Osteoblast (primary cell): ENCODE results near the gene CCSER1. TPM values are rescaled to one million over a fixed set of nuclear protein-coding genes. Genes with fewer than 3 reads are reported as not detected.

ENCODE experiments used
- DNase-seq: peaks from one replicate; pipeline ENCODE4 v3.0.0; 2011; ENCODE audit warnings: low spot score, mixed read lengths; ENCODE audit not compliant: insufficient read length; ENCODE audit errors: missing footprints
- H2AFZ ChIP-seq: 2 replicates; pipeline ENCODE4 v1.6.0; 2011; ENCODE audit warnings: mild to moderate bottlenecking, low read length
- H3K27ac ChIP-seq: 2 replicates; pipeline ENCODE4 v1.5.1; 2011; ENCODE audit warnings: mild to moderate bottlenecking, low read depth, low read length, moderate library complexity
- H3K27me3 ChIP-seq: 2 replicates; pipeline ENCODE4 v1.6.0; 2012; ENCODE audit warnings: mild to moderate bottlenecking, control low read depth, inconsistent platforms, low read length, moderate library complexity; ENCODE audit not compliant: insufficient read depth
- H3K36me3 ChIP-seq: 2 replicates; pipeline ENCODE4 v1.5.1; 2011; ENCODE audit warnings: mild to moderate bottlenecking, low read length, control low read depth, moderate library complexity; ENCODE audit not compliant: insufficient read depth
- H3K4me1 ChIP-seq: 2 replicates; pipeline ENCODE4 v1.5.1; 2011; ENCODE audit warnings: mild to moderate bottlenecking, low read length, control low read depth, moderate library complexity; ENCODE audit not compliant: insufficient read depth
- H3K4me2 ChIP-seq: 2 replicates; pipeline ENCODE4 v1.6.0; 2011; ENCODE audit warnings: mild to moderate bottlenecking, low read length; ENCODE audit not compliant: insufficient read depth
- H3K4me3 ChIP-seq: fragments of 200-600 bp; sonication (generic); 3 replicates; pipeline ENCODE4 v1.5.1; 2012; ENCODE audit warnings: mild to moderate bottlenecking, low read length, inconsistent platforms; ENCODE audit not compliant: insufficient read depth
- H3K79me2 ChIP-seq: 2 replicates; pipeline ENCODE4 v1.6.0; 2012; ENCODE audit warnings: mild to moderate bottlenecking, low read length, control low read depth, inconsistent platforms; ENCODE audit not compliant: insufficient read depth
- H3K9me3 ChIP-seq: 2 replicates; pipeline ENCODE4 v1.5.1; 2011; ENCODE audit warnings: low read depth, low read length, control low read depth
- H4K20me1 ChIP-seq: 2 replicates; pipeline ENCODE4 v1.6.0; 2012; ENCODE audit warnings: mild to moderate bottlenecking, low read length, control low read depth; ENCODE audit not compliant: insufficient read depth
- CTCF ChIP-seq: IDR thresholded peaks from 2 replicates; pipeline ENCODE4 v1.5.1; 2011; ENCODE audit warnings: mild to moderate bottlenecking, low read depth, low read length, moderate library complexity; ENCODE audit errors: extremely low read depth
- total RNA-seq: library from RNA; depleted of rRNA; stranded (reverse); fragments of >200 nt; gene quantifications from 2 replicates; pipeline ENCODE4 v1.2.3, GENCODE V29; 2012

Gene CCSER1
- total RNA-seq, 1 donor = under 0.01 TPM

- no peaks in the 10 kb centered on the region for H3K27me3 ChIP-seq
- no peaks in the 10 kb centered on the region for H3K79me2 ChIP-seq
- no peaks in the 10 kb centered on the region for H3K9me3 ChIP-seq
- H3K4me2 ChIP-seq = no peak overlapping the region
- no peaks in the 10 kb centered on the region for H4K20me1 ChIP-seq
- TF ChIP-seq CTCF = no peak
- no peak overlapping the region for H3K27ac ChIP-seq
- DNase-seq = no peak
- no peak overlapping the region for H3K4me3 ChIP-seq
- H2AFZ ChIP-seq = no peak overlapping the region
- no peaks in the 10 kb centered on the region for H3K36me3 ChIP-seq
- no peaks in the 10 kb centered on the region for H3K4me1 ChIP-seq
Observed at GRCh38 chr4:90926957-90927356, 799.8 kb downstream of the CCSER1 start.

- H3K27ac ChIP-seq = no peak overlapping the region
- no peaks in the 10 kb centered on the region for H4K20me1 ChIP-seq
- no peak overlapping the region for H3K4me2 ChIP-seq
- H3K27me3 ChIP-seq = no peaks in the 10 kb centered on the region
- no peaks in the 10 kb centered on the region for H3K9me3 ChIP-seq
- no peaks in the 10 kb centered on the region for H3K4me1 ChIP-seq
- no peaks in the 10 kb centered on the region for H3K36me3 ChIP-seq
- no peak overlapping the region for H3K4me3 ChIP-seq
- H3K79me2 ChIP-seq = no peaks in the 10 kb centered on the region
- H2AFZ ChIP-seq = no peak overlapping the region
- no peak for DNase-seq
- no peak for TF ChIP-seq CTCF
Observed at GRCh38 chr4:90943311-90943710, 816.1 kb downstream of the CCSER1 start.

- TF ChIP-seq CTCF = no peak
Observed at GRCh38 chr4:90946945-90947344, 819.8 kb downstream of the CCSER1 start.

GRCh38 chr4:90950385-90950841 is 823.2 kb downstream of the CCSER1 start:
- H3K9me3 ChIP-seq = no peaks in the 10 kb centered on the region
- H3K27ac ChIP-seq = no peak overlapping the region
- TF ChIP-seq CTCF = no peak
- no peaks in the 10 kb centered on the region for H3K36me3 ChIP-seq
- no peak overlapping the region for H3K4me2 ChIP-seq
- H2AFZ ChIP-seq = no peak overlapping the region
- no peak overlapping the region for H3K4me3 ChIP-seq
- H3K79me2 ChIP-seq = no peaks in the 10 kb centered on the region
- no peaks in the 10 kb centered on the region for H3K27me3 ChIP-seq
- no peaks in the 10 kb centered on the region for H3K4me1 ChIP-seq
- no peak for DNase-seq
- no peaks in the 10 kb centered on the region for H4K20me1 ChIP-seq

More at GRCh38 chr4:90946945-90947344, 819.8 kb downstream of the CCSER1 start:
- Histone ChIP-seq H3K27ac (no peak overlapping the region), H4K20me1 (no peaks in the 10 kb centered on the region), H3K79me2 (no peaks in the 10 kb centered on the region), H3K9me3 (no peaks in the 10 kb centered on the region), H3K27me3 (no peaks in the 10 kb centered on the region), H3K4me3 (no peak overlapping the region), H3K4me2 (no peak overlapping the region), H3K4me1 (no peaks in the 10 kb centered on the region), H2AFZ (no peak overlapping the region), H3K36me3 (no peaks in the 10 kb centered on the region)
- no peak for DNase-seq
